HG02981 (cell line): ENCODE results near the gene CSPG5.

ENCODE experiments used
- ATAC-seq: cut with Tn5 transposase; IDR thresholded peaks from one replicate; pipeline ENCODE4 v1.9.1; 2021; ENCODE audit warnings: mild to moderate bottlenecking, moderate library complexity; ENCODE audit not compliant: unreplicated experiment

Gene CSPG5

GRCh38 chr3:47542471-47543173 is 36.0 kb downstream of the CSPG5 start:
- ATAC-seq, result no peak

- no peak for ATAC-seq
Measured at GRCh38 chr3:47541583-47542108, 37.0 kb downstream of the CSPG5 start.

DNA sequence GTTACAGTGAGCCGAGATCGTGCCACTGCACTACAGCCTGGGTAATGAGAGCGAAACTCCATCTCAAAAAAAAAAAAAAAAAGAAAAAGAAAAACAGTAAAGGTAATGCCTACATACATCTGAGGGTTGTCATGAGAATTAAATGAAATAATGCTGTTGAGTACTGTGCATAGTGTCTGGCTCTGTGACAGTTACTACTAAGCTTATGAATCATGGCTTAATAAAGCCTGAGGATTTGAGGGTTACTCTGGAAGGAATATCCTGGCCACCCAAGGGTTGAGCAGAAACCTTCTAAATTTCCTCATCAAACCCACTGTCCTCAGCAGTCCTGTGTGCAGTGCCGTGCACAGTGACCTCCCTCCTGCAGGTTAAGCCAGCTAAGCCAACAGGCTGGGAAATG is 38.4 kb downstream of the CSPG5 start:
- ATAC-seq, result no peak

DNA sequence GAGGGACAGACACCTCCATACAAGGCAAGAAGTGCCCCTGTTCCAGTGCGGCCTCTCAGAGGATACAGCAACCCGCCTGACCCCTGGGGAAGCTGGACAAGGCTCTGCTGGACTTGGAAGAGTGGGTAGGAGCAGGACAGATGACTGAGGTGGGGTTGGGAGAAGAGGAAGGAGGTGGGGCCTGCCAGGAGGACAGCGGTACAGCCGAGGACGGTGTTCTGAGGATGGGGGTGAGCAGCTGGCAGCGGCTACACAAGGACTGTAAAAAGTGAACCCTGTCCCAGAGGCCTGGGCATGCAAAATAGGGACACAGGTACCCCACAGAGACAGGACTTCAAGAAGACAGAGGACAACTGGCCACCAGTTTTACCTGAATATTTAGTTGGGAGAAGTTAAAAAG is 41.7 kb downstream of the CSPG5 start:
- ATAC-seq, result no peak

- ATAC-seq, result no peak
Measured at GRCh38 chr3:47536221-47536891, 42.3 kb downstream of the CSPG5 start.

DNA sequence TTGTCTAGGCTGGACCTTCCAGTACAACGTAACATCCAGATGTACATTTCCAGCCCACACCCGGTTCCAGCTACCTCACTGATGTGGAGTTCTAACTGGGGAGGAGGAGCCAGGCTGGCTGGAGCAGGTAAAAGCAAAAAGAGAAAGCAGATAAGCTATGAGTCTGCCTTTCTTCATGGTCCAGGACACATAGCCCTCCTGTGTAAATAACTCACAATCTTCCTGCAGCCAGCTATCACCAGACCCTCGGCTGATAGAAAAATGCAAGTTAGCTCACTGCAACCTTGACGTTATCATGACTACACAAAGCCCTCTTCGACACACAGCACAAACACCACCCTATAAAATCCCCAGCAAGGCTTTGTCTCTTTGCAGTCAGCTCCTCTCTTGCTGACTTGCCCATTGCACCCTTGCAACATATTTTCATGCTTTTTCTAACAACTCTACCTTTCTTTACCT is 44.6 kb downstream of the CSPG5 start:
- ATAC-seq, result no peak

- no peak for ATAC-seq
Measured at GRCh38 chr3:47533481-47533880, 45.2 kb downstream of the CSPG5 start.

GRCh38 chr3:47527952-47528725 is 50.5 kb downstream of the CSPG5 start:
- ATAC-seq, result no peak

DNA sequence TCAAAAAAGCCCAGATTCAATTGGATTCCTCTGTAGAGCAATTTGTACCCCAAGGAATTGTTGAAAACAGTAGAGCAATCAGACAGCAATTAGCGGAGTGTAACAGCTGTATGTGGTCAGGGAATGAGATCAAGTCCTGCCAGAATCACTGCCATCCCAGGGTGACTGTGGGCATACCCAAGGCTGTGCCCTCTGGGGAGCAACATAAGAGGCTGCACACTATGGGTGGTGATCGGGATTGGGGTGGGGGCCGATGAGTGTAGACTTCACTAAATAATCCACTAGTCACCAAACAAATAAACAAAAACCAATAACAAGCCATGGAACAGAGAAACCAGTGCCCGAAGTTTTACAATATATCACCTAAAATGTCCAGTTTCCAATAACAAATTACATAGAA is 53.0 kb downstream of the CSPG5 start:
- no peak for ATAC-seq

GRCh38 chr3:47523310-47524073 is 55.2 kb downstream of the CSPG5 start:
- no peak for ATAC-seq

- peak; percentile 74 for ATAC-seq
Measured at GRCh38 chr3:47522082-47522987, 56.3 kb downstream of the CSPG5 start.

DNA sequence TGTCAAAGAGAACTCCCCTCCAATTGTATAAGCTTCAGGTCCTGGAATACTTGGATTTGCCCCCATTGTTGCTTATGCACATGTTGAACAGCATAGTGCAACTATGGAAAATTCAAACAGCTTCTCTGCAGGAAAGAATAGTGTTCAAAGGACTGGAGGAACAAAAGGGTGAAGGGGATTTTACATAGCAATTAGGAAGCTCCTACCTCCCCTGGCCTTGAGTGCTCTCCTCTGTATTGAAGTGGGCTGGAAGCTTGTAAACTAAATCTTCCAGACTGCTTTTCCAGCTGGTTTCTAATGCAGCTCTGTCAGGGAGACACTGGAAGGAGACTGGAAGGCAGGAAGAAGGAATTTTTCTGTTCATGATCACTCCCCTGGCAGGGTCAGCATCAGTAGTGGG is 57.9 kb downstream of the CSPG5 start:
- no peak for ATAC-seq

GRCh38 chr3:47517937-47518336 is 60.7 kb downstream of the CSPG5 start:
- no peak for ATAC-seq

DNA sequence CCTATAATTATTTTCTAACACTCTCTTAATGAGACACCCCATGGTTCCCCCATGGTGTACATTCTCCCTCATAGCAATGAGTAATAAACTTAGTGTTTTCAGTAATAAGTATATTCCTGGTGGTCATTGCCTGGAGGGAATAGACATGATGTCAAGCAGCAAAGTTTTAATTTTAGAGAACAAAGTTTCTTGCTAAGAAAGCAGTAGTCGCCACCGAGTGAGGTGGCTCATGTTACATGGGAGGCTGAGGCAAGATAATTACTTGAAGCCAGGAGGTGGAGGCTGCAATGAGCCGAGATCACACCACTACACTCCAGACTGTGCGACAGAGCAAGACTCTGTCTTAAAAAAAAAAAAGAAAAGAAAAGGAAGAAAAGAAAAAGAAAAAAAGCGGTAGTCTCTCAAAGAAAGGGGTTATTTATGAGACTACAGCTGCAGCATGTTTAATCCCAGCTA is 62.8 kb downstream of the CSPG5 start:
- ATAC-seq, result no peak

- no peak for ATAC-seq
Measured at GRCh38 chr3:47515100-47515499, 63.6 kb downstream of the CSPG5 start.

GRCh38 chr3:47513125-47513929 is 65.3 kb downstream of the CSPG5 start, which contains the start of gene ELP6:
Gene ELP6, minus strand, starts transcription at chr3:47513712. Its CDS starts 122 bp downstream, at chr3:47513590.
- ATAC-seq, result peak; percentile 92

- ATAC-seq, result no peak
Measured at GRCh38 chr3:47512416-47513124, 66.1 kb downstream of the CSPG5 start.
